K562 (cell line): Measurements from ENCODE around the gene USP49. TPM values are rescaled to one million over a fixed set of nuclear protein-coding genes. Genes with fewer than 3 reads are reported as not detected.

Experiments used
- CBX1 ChIP-seq: sonication (generic); IDR thresholded peaks from 2 replicates; pipeline ENCODE4 v1.6.1; 2016; ENCODE audit warnings: antibody characterized with exemption, low read depth, mild to moderate bottlenecking
- EZH2 ChIP-seq: IDR thresholded peaks from 2 replicates; pipeline ENCODE4 v1.6.1; 2012; ENCODE audit warnings: low read depth, mild to moderate bottlenecking, inconsistent platforms, low read length, borderline replicate concordance
- GTF2A2 ChIP-seq: IDR thresholded peaks from 2 replicates; pipeline ENCODE4 v1.6.1; 2016; ENCODE audit warnings: mild to moderate bottlenecking, missing genetic modification characterization, missing compliant biosample characterization
- GTF3C2 ChIP-seq: IDR thresholded peaks from 3 replicates; pipeline ENCODE4 v1.6.1; 2011; ENCODE audit warnings: borderline replicate concordance, mild to moderate bottlenecking, moderate library complexity; ENCODE audit not compliant: insufficient read length; ENCODE audit errors: extremely low read depth
- KLF16 ChIP-seq: IDR thresholded peaks from 2 replicates; pipeline ENCODE4 v1.6.1; 2016; ENCODE audit warnings: antibody characterized with exemption
- MEF2A ChIP-seq: IDR thresholded peaks from 2 replicates; pipeline ENCODE4 v1.6.1; 2011; ENCODE audit warnings: low read depth, mild to moderate bottlenecking, low read length, moderate library complexity; ENCODE audit not compliant: control insufficient read depth
- PKNOX1 ChIP-seq: fragments of 450-650 bp; IDR thresholded peaks from 2 replicates; pipeline ENCODE4 v1.6.1; 2016
- POLR2A ChIP-seq: fragments of 450-650 bp; conservative IDR thresholded peaks from 2 replicates; pipeline ENCODE4 v1.6.1; 2016
- POLR2AphosphoS2 ChIP-seq: IDR thresholded peaks from 2 replicates; pipeline ENCODE4 v1.6.1; 2012; ENCODE audit warnings: low read length, improper control_type of control experiment
- POLR3G ChIP-seq: IDR thresholded peaks from 2 replicates; pipeline ENCODE4 v1.6.1; 2011; ENCODE audit not compliant: insufficient read length, insufficient replicate concordance; ENCODE audit errors: extremely low read depth
- PRMT5 ChIP-seq: sonication (generic); formaldehyde crosslinking; IDR thresholded peaks from 2 replicates; pipeline ENCODE4 v1.5.0; 2020; ENCODE audit warnings: missing genetic modification reagents
- RBM22 ChIP-seq: fragments of 200-400 bp; formaldehyde crosslinking; IDR thresholded peaks from 2 replicates; pipeline ENCODE4 v1.6.1; 2018; ENCODE audit warnings: low read length, low read depth; ENCODE audit not compliant: poor library complexity, severe bottlenecking
- SFPQ ChIP-seq: fragments of 200-400 bp; formaldehyde crosslinking; IDR thresholded peaks from 2 replicates; pipeline ENCODE4 v1.6.1; 2017; ENCODE audit warnings: mild to moderate bottlenecking, low read depth, low read length, moderate library complexity
- SUPT5H ChIP-seq: fragments of 450-650 bp; IDR thresholded peaks from 2 replicates; pipeline ENCODE4 v1.6.1; 2016
- ZBED1 ChIP-seq: IDR thresholded peaks from 2 replicates; pipeline ENCODE4 v1.6.1; 2014
- ZHX1 ChIP-seq: fragments of 150-350 bp; conservative IDR thresholded peaks from 2 replicates; pipeline ENCODE4 v1.6.1; 2014; ENCODE audit warnings: low read length
- ZKSCAN3 ChIP-seq: fragments of 250-450 bp; sonication (Bioruptor Pico); IDR thresholded peaks from 2 replicates; pipeline ENCODE4 v1.4.0; 2020
- ZNF134 ChIP-seq: fragments of 250-450 bp; sonication (Bioruptor Pico); conservative IDR thresholded peaks from 2 replicates; pipeline ENCODE4 v1.4.0; 2020
- ZNF347 ChIP-seq: fragments of 450-650 bp; formaldehyde crosslinking; IDR thresholded peaks from 2 replicates; pipeline ENCODE4 v1.4.0; 2020; ENCODE audit warnings: low read depth, mild to moderate bottlenecking, moderate library complexity
- ZNF583 ChIP-seq: fragments of 250-450 bp; sonication (Bioruptor Pico); IDR thresholded peaks from 2 replicates; pipeline ENCODE4 v1.4.0; 2020
- polyA plus RNA-seq, 8 experiments: library from polyadenylated mRNA; depleted of rRNA in 4 of 8; stranded (reverse) in 5 of 8; unstranded in 3 of 8; fragments of >200 nt; fragmentation: Nextera tagmentation in 2 of 8; fragmentation: Illumina TruSeq in 1 of 8; extraction: Ambion mirVana in 2 of 8; extraction: Trizol in 1 of 8; gene quantifications; 2 replicates each; pipeline versions ENCODE4 v1.2.1 to v1.2.3, GENCODE V29; 2011 to 2014; ENCODE audit warnings: inconsistent platforms in 1 of 8, missing spikeins in 1 of 8
- total RNA-seq, 7 experiments: library from RNA; depleted of rRNA in 6 of 7; stranded (reverse); fragments of >200 nt in 6 of 7; fragmentation: Illumina TruSeq in 2 of 7; extraction: Trizol in 2 of 7; gene quantifications; 2 replicates each; pipeline versions ENCODE4 v1.2.1 to v1.2.3, GENCODE V29; 2011 to 2021; ENCODE audit warnings: low replicate concordance in 1 of 7

Gene USP49
- total and polyA plus RNA-seq, 9 of the 15 experiments (the other 6 are each of a cell fraction or from before 2014, with no cell fraction given) = 1.0 to 9.9 (median 6.5) TPM

GRCh38 chr6:41935193-41935574 lies 40.0 kb upstream of the USP49 start (continued):
- TF ChIP-seq GTF3C2 = no peak
- TF ChIP-seq CBX1 = 0 out of 2 replicates have a peak, but pooled peaks have one; percentile 23
- TF ChIP-seq PKNOX1 = peak; percentile 86
- TF ChIP-seq ZHX1 = no peak
- TF ChIP-seq ZNF583 (CRISPR knock-in tag) = no peak
- TF ChIP-seq RBM22 = no peak
- no peak for TF ChIP-seq POLR3G
- TF ChIP-seq GTF2A2 (tag) = no peak
- TF ChIP-seq ZKSCAN3 = no peak
- no peak for TF ChIP-seq ZNF347
- TF ChIP-seq POLR2AphosphoS2 = peak; percentile 27
- peak; percentile 37 for TF ChIP-seq POLR2A
- TF ChIP-seq MEF2A = no peak
- TF ChIP-seq ZNF134 (CRISPR knock-in tag) = no peak
- TF ChIP-seq EZH2 = no peak
- no peak for TF ChIP-seq KLF16
- no peak for TF ChIP-seq ZBED1
- TF ChIP-seq SFPQ = no peak
- no peak for TF ChIP-seq PRMT5 (CRISPR knock-in tag)
- TF ChIP-seq SUPT5H = peak; percentile 52; the same call in 1 of the 2 replicates
